Purkinje cell (primary cell): ENCODE results near the gene ST3GAL4. TPM values are rescaled to one million over a fixed set of nuclear protein-coding genes. Genes with fewer than 3 reads are reported as not detected.

Experiments
- polyA plus RNA-seq: library from polyadenylated mRNA; unstranded; fragments of >200 nt; fragmentation: Nextera tagmentation; gene quantifications from 2 replicates; pipeline ENCODE4 v1.2.1, GENCODE V29; 2014

Gene ST3GAL4, protein sequence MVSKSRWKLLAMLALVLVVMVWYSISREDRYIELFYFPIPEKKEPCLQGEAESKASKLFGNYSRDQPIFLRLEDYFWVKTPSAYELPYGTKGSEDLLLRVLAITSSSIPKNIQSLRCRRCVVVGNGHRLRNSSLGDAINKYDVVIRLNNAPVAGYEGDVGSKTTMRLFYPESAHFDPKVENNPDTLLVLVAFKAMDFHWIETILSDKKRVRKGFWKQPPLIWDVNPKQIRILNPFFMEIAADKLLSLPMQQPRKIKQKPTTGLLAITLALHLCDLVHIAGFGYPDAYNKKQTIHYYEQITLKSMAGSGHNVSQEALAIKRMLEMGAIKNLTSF
- polyA plus RNA-seq = 0.38 TPM in 1 of 2 replicates, not detected in the other

DNA sequence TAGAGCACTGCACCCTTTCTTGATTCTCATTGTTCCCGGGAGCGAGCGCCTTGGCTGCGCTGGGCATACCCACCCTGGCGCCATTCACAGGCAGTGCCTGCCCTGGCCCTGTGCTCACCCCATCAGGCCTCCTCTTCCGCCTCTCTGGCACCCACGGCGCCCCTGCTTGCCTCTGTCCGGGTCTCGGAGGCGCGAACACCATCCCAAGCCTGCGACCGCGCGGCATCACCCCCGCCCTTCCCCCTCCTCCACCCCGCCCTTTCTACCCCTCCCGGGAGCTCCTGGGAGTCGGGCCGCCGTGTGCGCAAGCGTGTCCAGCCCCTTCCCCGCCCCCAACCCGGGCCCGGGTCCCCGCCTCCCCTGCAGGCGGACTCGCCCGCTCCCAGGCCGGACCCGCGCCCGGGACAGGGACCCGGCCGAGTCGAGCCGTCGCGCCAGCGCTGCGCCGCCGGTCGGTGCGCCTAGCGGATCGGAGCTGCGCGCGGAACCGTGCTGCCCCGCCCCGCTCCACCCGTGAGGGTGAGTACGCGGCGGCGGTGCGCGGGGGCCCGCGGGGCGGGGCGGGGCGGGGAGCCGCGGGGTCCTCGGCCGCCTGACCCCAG, at the start of gene ST3GAL4:
TSS of gene ST3GAL4 (plus strand) at position 363 of the 602 bp plus-strand sequence. CDS start 50,470 bp downstream, outside the sequence.

Other genes with a start within 250 kb of the ST3GAL4 start
- 10.3 and 12.9 TPM in 2 replicates for gene RPUSD4, start 144.0 kb upstream of the ST3GAL4 start, polyA plus RNA-seq
- 40.1 and 45.3 TPM in 2 replicates for gene FAM118B, start 143.9 kb upstream of the ST3GAL4 start, polyA plus RNA-seq
- gene SRPRA, start 86.8 kb upstream of the ST3GAL4 start, polyA plus RNA-seq = 48.2 and 48.5 TPM in 2 replicates
- 19.4 and 23.0 TPM in 2 replicates for gene FOXRED1, start 86.5 kb upstream of the ST3GAL4 start, polyA plus RNA-seq
- gene TIRAP, start 72.6 kb upstream of the ST3GAL4 start, polyA plus RNA-seq = 0.59 and 1.5 TPM in 2 replicates
- gene DCPS, start 51.6 kb upstream of the ST3GAL4 start, polyA plus RNA-seq = 2.2 and 7.1 TPM in 2 replicates